ENCODE data around the gene SLC44A4. TPM values are rescaled to one million over a fixed set of nuclear protein-coding genes. Genes with fewer than 3 reads are reported as not detected.
"Not testable (repeated sequence)": the region's sequence is repeated elsewhere in the genome, so short reads cannot be mapped to it uniquely, and the experiment has no call there.

The SLC44A4 gene
- total RNA-seq, 1 donor from 2014 or later, result not detected

DNA sequence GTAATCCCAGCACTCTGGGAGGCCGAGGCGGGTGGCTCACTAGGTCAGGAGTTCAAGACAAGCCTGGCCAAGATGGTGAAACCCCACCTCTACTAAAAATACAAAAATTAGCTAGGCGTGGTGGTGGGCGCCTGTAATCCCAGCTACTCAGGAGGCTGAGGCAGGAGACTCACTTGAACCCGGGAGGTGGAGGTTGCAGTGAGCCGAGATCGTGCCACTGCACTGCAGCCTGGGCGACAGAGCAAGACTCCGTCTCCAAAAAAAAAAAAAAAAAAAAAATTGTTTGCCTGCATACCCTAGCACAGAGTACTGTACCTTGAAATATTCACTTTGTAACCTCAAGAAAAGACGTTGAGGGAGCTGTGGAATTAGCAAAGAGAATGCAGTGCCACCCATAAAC lies 58.4 kb downstream of the SLC44A4 start:
- ATAC-seq (ENCODE audit: poor library complexity); intact Hi-C loops (cut with DNase I): not testable (repeated sequence)
- DNase-seq, result peak; percentile 1

- DNase-seq, result no peak
- ATAC-seq (ENCODE audit: poor library complexity), result no peak
- intact Hi-C loops (cut with DNase I), result no loop called here
Observed at GRCh38 chr6:31819871-31820299, 58.9 kb downstream of the SLC44A4 start.

DNA sequence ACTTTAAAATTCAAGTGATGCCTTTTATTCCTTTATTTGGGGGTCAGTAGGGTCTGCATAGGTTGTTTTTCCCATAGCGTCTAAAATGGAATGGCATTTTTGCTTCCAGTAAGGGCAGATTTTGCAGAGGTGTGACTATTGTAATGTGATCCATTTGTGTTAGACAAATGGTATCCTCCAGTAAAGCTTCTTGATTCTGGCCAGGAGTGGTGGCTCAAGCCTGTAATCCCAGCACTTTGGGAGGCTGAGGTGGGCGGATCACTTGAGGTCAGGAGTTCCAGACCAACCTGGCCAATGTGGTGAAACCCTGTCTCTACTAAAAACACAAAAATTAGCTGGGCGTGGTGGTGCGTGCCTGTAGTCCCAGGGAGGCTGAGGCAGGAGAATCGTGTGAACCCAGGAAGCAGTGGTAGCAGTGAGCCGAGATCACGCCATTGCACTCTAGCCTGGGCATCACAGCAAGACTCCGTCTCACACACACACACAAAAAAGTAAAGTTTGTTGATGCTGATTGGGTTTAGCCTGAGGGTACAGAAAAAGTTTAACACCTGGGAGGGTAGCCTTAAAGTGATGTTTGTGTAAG lies 60.8 kb downstream of the SLC44A4 start:
- DNase-seq; ATAC-seq (ENCODE audit: poor library complexity); intact Hi-C loops (cut with DNase I): not testable (repeated sequence)

DNA sequence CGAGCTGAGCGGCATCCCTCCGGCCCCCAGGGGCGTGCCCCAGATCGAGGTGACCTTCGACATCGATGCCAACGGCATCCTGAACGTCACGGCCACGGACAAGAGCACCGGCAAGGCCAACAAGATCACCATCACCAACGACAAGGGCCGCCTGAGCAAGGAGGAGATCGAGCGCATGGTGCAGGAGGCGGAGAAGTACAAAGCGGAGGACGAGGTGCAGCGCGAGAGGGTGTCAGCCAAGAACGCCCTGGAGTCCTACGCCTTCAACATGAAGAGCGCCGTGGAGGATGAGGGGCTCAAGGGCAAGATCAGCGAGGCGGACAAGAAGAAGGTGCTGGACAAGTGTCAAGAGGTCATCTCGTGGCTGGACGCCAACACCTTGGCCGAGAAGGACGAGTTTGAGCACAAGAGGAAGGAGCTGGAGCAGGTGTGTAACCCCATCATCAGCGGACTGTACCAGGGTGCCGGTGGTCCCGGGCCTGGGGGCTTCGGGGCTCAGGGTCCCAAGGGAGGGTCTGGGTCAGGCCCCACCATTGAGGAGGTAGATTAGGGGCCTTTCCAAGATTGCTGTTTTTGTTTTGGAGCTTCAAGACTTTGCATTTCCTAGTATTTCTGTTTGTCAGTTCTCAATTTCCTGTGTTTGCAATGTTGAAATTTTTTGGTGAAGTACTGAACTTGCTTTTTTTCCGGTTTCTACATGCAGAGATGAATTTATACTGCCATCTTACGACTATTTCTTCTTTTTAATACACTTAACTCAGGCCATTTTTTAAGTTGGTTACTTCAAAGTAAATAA lies 61.5 kb downstream of the SLC44A4 start:
- ATAC-seq (ENCODE audit: poor library complexity); intact Hi-C loops (cut with DNase I); DNase-seq: not testable (repeated sequence)

DNA sequence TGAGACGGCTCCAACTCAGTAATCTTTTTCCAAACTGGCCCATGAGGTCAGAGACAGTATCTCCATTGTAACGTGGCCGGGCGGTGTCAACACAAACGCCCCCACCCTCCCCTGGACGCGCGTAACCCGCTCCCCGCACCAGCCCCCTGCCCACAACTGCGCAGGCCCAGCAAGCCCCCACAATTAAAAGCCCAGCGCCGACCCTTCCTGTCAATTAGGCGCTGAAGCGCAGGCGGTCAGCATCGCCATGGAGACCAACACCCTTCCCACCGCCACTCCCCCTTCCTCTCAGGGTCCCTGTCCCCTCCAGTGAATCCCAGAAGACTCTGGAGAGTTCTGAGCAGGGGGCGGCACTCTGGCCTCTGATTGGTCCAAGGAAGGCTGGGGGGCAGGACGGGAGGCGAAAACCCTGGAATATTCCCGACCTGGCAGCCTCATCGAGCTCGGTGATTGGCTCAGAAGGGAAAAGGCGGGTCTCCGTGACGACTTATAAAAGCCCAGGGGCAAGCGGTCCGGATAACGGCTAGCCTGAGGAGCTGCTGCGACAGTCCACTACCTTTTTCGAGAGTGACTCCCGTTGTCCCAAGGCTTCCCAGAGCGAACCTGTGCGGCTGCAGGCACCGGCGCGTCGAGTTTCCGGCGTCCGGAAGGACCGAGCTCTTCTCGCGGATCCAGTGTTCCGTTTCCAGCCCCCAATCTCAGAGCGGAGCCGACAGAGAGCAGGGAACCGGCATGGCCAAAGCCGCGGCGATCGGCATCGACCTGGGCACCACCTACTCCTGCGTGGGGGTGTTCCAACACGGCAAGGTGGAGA lies 63.6 kb downstream of the SLC44A4 start, which contains the start of the genes HSPA1A and HSPA1L:
Gene HSPA1A (plus strand): TSS at position 519 of the 814 bp plus-strand sequence. CDS start 214 bp downstream, at position 733.
Gene HSPA1L (minus strand): TSS at position 259 of the 814 bp plus-strand sequence. CDS start 3,311 bp downstream, outside the sequence.
- ATAC-seq (ENCODE audit: poor library complexity) (peak; percentile 82), DNase-seq (peak; percentile 95)
- intact Hi-C loops (cut with DNase I), result no loop called here

- DNase-seq (peak; percentile 96), ATAC-seq (ENCODE audit: poor library complexity) (peak; percentile 83)
- intact Hi-C loops (cut with DNase I), result no loop called here
Observed at GRCh38 chr6:31814677-31815024, 64.1 kb downstream of the SLC44A4 start.

DNA sequence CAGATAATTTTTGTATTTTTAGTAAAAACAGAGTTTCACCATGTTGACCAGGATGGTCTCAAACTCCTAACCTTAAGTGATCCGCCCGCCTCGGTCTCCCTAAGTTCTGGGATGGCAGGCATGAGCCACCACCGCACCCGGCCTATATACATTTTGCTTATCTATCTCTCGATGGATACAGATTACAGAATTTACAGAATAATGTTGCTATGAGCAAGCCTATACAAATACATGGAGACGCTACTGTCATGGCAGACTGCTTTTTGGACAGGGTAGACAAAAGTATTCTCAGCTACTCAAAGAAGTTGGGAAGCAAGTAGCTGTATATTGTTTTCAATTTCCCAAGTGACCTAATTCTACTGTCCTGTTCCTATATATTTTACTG lies 65.3 kb downstream of the SLC44A4 start:
- DNase-seq, result no peak
- ATAC-seq (ENCODE audit: poor library complexity), result no peak
- intact Hi-C loops (cut with DNase I), result no loop called here

Other genes starting within 250 kb of the SLC44A4 start
- gene BAG6, start 226.3 kb downstream of the SLC44A4 start, total RNA-seq, result 253 TPM
- 1.9 TPM for gene APOM, start 223.1 kb downstream of the SLC44A4 start, total RNA-seq
- 16.5 TPM for gene C6orf47, start 218.2 kb downstream of the SLC44A4 start, total RNA-seq
- 19.2 TPM for gene GPANK1, start 214.0 kb downstream of the SLC44A4 start, total RNA-seq
- 95.1 TPM for gene CSNK2B, start 212.9 kb downstream of the SLC44A4 start, total RNA-seq
- 2.8 TPM for gene LY6G5B, start 209.0 kb downstream of the SLC44A4 start, total RNA-seq
- 1.3 TPM for gene LY6G5C, start 197.9 kb downstream of the SLC44A4 start, total RNA-seq
- gene ABHD16A, start 175.7 kb downstream of the SLC44A4 start, total RNA-seq, result 27.9 TPM
- gene LY6G6F, start 172.1 kb downstream of the SLC44A4 start, total RNA-seq, result not detected
- gene LY6G6D, start 163.6 kb downstream of the SLC44A4 start, total RNA-seq, result not detected
- gene LY6G6C, start 157.3 kb downstream of the SLC44A4 start, total RNA-seq, result not detected
- gene MPIG6B, start 155.6 kb downstream of the SLC44A4 start, total RNA-seq, result 0.13 TPM
- 32.9 TPM for gene DDAH2, start 149.7 kb downstream of the SLC44A4 start, total RNA-seq
- 86.8 TPM for gene CLIC1, start 142.5 kb downstream of the SLC44A4 start, total RNA-seq
- 1.8 TPM for gene MSH5, start 139.0 kb downstream of the SLC44A4 start, total RNA-seq
- 0.86 TPM for gene SAPCD1, start 116.3 kb downstream of the SLC44A4 start, total RNA-seq
- gene VWA7, start 101.7 kb downstream of the SLC44A4 start, total RNA-seq, result 9.5 TPM
- 22.1 TPM for gene VARS1, start 83.2 kb downstream of the SLC44A4 start, total RNA-seq
- gene LSM2, start 72.0 kb downstream of the SLC44A4 start, total RNA-seq, result 23.0 TPM
- gene HSPA1L, start 63.7 kb downstream of the SLC44A4 start, total RNA-seq, result 2.0 TPM
- 324 TPM for gene HSPA1A, start 63.5 kb downstream of the SLC44A4 start, total RNA-seq
- 236 TPM for gene HSPA1B, start 51.3 kb downstream of the SLC44A4 start, total RNA-seq
- gene NEU1, start 16.2 kb downstream of the SLC44A4 start, total RNA-seq, result 24.1 TPM
- 15.5 TPM for gene EHMT2, start 18.7 kb upstream of the SLC44A4 start, total RNA-seq
- 3.1 TPM for gene ZBTB12, start 23.1 kb upstream of the SLC44A4 start, total RNA-seq
- gene C2, start 48.7 kb upstream of the SLC44A4 start, total RNA-seq, result 7.6 TPM
- gene CFB, start 67.1 kb upstream of the SLC44A4 start, total RNA-seq, result 5.5 TPM
- gene NELFE, start 80.0 kb upstream of the SLC44A4 start, total RNA-seq, result 39.6 TPM
- 33.6 TPM for gene SKIC2, start 80.2 kb upstream of the SLC44A4 start, total RNA-seq
- gene DXO, start 93.1 kb upstream of the SLC44A4 start, total RNA-seq, result 7.5 TPM
- 61.5 TPM for gene C4A, start 103.1 kb upstream of the SLC44A4 start, total RNA-seq
- 58.3 TPM for gene C4B, start 135.8 kb upstream of the SLC44A4 start, total RNA-seq
- gene CYP21A2, start 159.4 kb upstream of the SLC44A4 start, total RNA-seq, result not detected
- 65.8 TPM for gene TNXB, start 230.3 kb upstream of the SLC44A4 start, total RNA-seq
- gene ATF6B, start 249.2 kb upstream of the SLC44A4 start, total RNA-seq, result 21.5 TPM